Uterus (tissue), 2 donors: Measurements from ENCODE around the gene SSNA1.

Experiments
- CTCF ChIP-seq, 4 experiments: fragments of 200-600 bp in 2 of 4; fragments of 450-650 bp in 2 of 4; sonication (generic) in 2 of 4; IDR thresholded peaks; one replicate each; pipeline ENCODE4 v1.5.1; 2016 to 2019; ENCODE audit warnings: antibody characterized with exemption in 4 of 4, mild to moderate bottlenecking in 2 of 4, moderate library complexity in 1 of 4
- POLR2A ChIP-seq, 2 donors: fragments of 450-650 bp; IDR thresholded peaks; one replicate each; pipeline ENCODE4 v1.6.1; 2016; ENCODE audit warnings: antibody characterized with exemption in 2 of 2, mild to moderate bottlenecking in 1 of 2, moderate library complexity in 1 of 2

- TF ChIP-seq CTCF (IDR thresholded peaks at IDR 0.05) = no peak
- TF ChIP-seq POLR2A (IDR thresholded peaks at IDR 0.05) = no peak
These were observed 16.3 kb downstream of the SSNA1 start for GRCh38 chr9:137204731-137205125.
